ENCODE data around the gene CAMTA1.

Gene CAMTA1

DNA sequence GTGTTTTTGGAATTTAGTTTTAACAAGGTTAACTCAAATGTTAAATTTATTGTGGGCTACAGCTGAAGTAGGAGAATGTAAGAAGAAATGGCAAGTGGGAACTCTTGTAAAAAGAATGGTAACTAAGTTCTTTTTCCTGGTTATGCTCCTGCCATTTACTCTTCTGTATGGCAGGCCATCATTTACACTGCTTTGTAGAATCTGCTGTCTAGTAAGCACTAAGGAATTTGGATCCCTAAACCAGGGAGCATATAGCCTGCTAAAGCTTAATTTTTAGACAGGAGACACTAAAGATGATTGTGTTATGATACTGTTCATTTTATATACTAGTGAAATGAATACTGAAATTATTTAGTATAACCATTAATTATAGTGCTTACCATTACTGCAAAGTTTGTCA lies 85.3 kb downstream of the CAMTA1 start:
- Histone ChIP-seq H3K27me3 (ENCODE audit: low read length) (no peaks in the 10 kb centered on the region), H3K36me3 (ENCODE audit: low read length) (no peaks in the 10 kb centered on the region), H3K9ac (ENCODE audit: low read length) (no peak overlapping the region), H2AFZ (ENCODE audit: low read depth, low read length, severe bottlenecking) (no peak overlapping the region), H3K9me2 (replicated peaks; ENCODE audit: insufficient read depth, low read length) (no peaks in the 10 kb centered on the region), H3F3A (ENCODE audit: insufficient read depth) (no peaks in the 10 kb centered on the region), H3K79me2 (ENCODE audit: insufficient read depth, low read length) (no peaks in the 10 kb centered on the region), H3K4me3 (ENCODE audit: insufficient read depth, low read length, poor library complexity, severe bottlenecking) (no peak overlapping the region), H3K9me3 (ENCODE audit: insufficient read depth, low read length) (no peaks in the 10 kb centered on the region), H3K27ac (ENCODE audit: low read depth, low read length) (no peak overlapping the region), H4K20me1 (ENCODE audit: low read depth, low read length) (no peaks in the 10 kb centered on the region; the same call in 1 of the 2 replicates), H3K4me2 (ENCODE audit: low read depth, low read length, poor library complexity, severe bottlenecking) (no peak overlapping the region)
- no peak for TF ChIP-seq EZH2phosphoT487 (conservative IDR thresholded peaks at IDR 0.05; ENCODE audit: low read length)
- no peak for TF ChIP-seq CTCF (IDR thresholded peaks at IDR 0.05; ENCODE audit: insufficient read depth, low read length, poor library complexity, severe bottlenecking)

DNA sequence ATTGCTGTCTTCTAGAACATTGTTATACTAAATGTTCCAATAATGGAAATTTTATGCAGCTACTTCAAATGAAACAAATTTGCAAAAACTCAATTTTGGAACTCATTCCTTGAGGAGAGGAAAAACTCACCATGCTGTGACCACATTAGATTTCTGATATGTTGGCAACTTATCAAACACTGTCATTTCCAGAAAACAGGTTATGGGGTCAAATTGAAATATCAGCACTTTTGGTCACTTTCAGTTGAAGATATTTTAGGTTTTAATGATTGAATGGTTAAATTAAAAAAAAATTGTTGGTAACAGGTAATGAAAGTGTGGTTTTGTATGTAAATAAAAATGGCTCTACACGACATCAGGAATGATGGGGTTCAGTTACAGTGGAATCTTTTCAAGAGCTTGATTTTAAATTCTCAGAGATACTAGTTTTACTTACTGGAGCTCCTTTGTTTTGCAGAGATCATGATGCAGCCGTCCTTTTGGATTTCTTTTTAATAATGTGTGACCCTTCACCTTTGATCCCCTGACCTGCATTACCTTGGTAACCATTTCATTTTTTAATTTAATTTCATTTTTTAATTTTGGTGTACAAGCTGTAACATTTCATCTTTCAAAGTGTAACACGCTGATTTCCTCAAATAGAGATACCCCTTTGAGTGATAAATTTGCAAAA lies 86.2 kb downstream of the CAMTA1 start:
- Histone ChIP-seq H3K4me3 (ENCODE audit: insufficient read depth, low read length, poor library complexity, severe bottlenecking) (no peak overlapping the region), H3K4me2 (ENCODE audit: low read depth, low read length, poor library complexity, severe bottlenecking) (no peak overlapping the region), H3K27me3 (ENCODE audit: low read length) (no peaks in the 10 kb centered on the region), H3K9me2 (replicated peaks; ENCODE audit: insufficient read depth, low read length) (no peaks in the 10 kb centered on the region), H3K27ac (ENCODE audit: low read depth, low read length) (no peak overlapping the region), H2AFZ (ENCODE audit: low read depth, low read length, severe bottlenecking) (no peak overlapping the region), H3K79me2 (ENCODE audit: insufficient read depth, low read length) (no peaks in the 10 kb centered on the region), H4K20me1 (ENCODE audit: low read depth, low read length) (no peaks in the 10 kb centered on the region; the same call in 1 of the 2 replicates), H3K36me3 (ENCODE audit: low read length) (no peaks in the 10 kb centered on the region), H3K9me3 (ENCODE audit: insufficient read depth, low read length) (no peaks in the 10 kb centered on the region), H3K9ac (ENCODE audit: low read length) (no peak overlapping the region), H3F3A (ENCODE audit: insufficient read depth) (no peaks in the 10 kb centered on the region)
- TF ChIP-seq CTCF (IDR thresholded peaks at IDR 0.05; ENCODE audit: insufficient read depth, low read length, poor library complexity, severe bottlenecking), result no peak
- no peak for TF ChIP-seq EZH2phosphoT487 (conservative IDR thresholded peaks at IDR 0.05; ENCODE audit: low read length)

GRCh38 chr1:6872573-6873261 lies 87.5 kb downstream of the CAMTA1 start:
- Histone ChIP-seq H3K9ac (ENCODE audit: low read length) (no peak overlapping the region), H3K79me2 (ENCODE audit: insufficient read depth, low read length) (no peaks in the 10 kb centered on the region), H3K4me2 (ENCODE audit: low read depth, low read length, poor library complexity, severe bottlenecking) (no peak overlapping the region), H4K20me1 (ENCODE audit: low read depth, low read length) (no peaks in the 10 kb centered on the region), H2AFZ (ENCODE audit: low read depth, low read length, severe bottlenecking) (no peak overlapping the region), H3K9me3 (ENCODE audit: insufficient read depth, low read length) (no peaks in the 10 kb centered on the region), H3K9me2 (replicated peaks; ENCODE audit: insufficient read depth, low read length) (no peaks in the 10 kb centered on the region), H3F3A (ENCODE audit: insufficient read depth) (no peaks in the 10 kb centered on the region), H3K27me3 (ENCODE audit: low read length) (no peaks in the 10 kb centered on the region), H3K27ac (ENCODE audit: low read depth, low read length) (no peak overlapping the region), H3K36me3 (ENCODE audit: low read length) (no peaks in the 10 kb centered on the region), H3K4me3 (ENCODE audit: insufficient read depth, low read length, poor library complexity, severe bottlenecking) (no peak overlapping the region)
- TF ChIP-seq EZH2phosphoT487 (conservative IDR thresholded peaks at IDR 0.05; ENCODE audit: low read length) (no peak), CTCF (IDR thresholded peaks at IDR 0.05; ENCODE audit: insufficient read depth, low read length, poor library complexity, severe bottlenecking) (no peak)

All from SU-DHL-6 (cell line).